Measurements from ENCODE around the gene TTC7B.

DNA sequence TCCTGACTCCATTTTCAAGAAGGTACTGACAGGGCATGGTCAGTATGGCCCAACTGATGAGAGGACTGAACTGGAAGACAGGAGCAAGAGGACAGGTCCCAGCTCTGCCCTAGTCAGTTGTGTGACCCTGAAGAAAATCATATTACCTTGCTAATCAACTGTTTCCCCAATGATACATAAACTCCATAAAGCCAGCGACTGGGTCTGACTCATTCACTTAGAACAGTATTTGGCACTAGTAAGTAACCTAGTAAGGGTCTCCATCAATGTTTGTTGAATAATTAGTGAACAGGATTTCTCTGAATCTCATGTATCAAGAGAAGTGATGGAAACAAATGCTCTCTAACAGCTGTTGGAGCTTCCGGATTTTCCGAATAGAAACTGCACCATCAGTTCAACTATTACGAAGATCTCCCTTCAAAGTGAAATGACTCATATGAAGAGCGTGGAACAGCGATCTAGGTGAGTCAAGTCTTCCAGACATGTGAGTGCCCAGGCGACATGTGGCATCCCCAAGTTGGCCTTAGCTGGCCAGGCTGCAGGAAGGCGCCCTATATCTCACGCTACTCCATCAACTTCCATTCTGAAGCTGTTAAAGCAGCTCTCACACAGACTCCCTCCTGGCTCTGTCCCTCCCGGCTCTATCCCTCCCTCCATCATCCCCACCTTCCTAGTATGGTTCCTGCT, 94.5 kb downstream of the TTC7B start:
- TF ChIP-seq, protein P1, sequence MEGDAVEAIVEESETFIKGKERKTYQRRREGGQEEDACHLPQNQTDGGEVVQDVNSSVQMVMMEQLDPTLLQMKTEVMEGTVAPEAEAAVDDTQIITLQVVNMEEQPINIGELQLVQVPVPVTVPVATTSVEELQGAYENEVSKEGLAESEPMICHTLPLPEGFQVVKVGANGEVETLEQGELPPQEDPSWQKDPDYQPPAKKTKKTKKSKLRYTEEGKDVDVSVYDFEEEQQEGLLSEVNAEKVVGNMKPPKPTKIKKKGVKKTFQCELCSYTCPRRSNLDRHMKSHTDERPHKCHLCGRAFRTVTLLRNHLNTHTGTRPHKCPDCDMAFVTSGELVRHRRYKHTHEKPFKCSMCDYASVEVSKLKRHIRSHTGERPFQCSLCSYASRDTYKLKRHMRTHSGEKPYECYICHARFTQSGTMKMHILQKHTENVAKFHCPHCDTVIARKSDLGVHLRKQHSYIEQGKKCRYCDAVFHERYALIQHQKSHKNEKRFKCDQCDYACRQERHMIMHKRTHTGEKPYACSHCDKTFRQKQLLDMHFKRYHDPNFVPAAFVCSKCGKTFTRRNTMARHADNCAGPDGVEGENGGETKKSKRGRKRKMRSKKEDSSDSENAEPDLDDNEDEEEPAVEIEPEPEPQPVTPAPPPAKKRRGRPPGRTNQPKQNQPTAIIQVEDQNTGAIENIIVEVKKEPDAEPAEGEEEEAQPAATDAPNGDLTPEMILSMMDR (IDR thresholded peaks at IDR 0.05): no peak
- no peak for TF ChIP-seq POLR2A (IDR thresholded peaks at IDR 0.05)

Data from adrenal gland (tissue), 5 donors.